H9 (cell line): Measurements from ENCODE around the gene SPATA6. TPM values are rescaled to one million over a fixed set of nuclear protein-coding genes. Genes with fewer than 3 reads are reported as not detected.
"Not testable (repeated sequence)": the region's sequence is repeated elsewhere in the genome, so short reads cannot be mapped to it uniquely, and the experiment has no call there.

ENCODE experiments used
- DNase-seq: peaks from one replicate; pipeline ENCODE4 v3.0.0-alpha.2; 2017
- H2AFZ ChIP-seq: one replicate; pipeline ENCODE4 v1.6.1; 2013; ENCODE audit warnings: mild to moderate bottlenecking, low read length, control low read depth, moderate library complexity
- H2AK5ac ChIP-seq: 2 replicates; pipeline ENCODE4 v1.6.1; 2013; ENCODE audit warnings: low read length, control low read depth, mixed read lengths; ENCODE audit not compliant: insufficient read length
- H2BK120ac ChIP-seq: one replicate; pipeline ENCODE4 v1.6.1; 2013; ENCODE audit warnings: low read depth, mild to moderate bottlenecking, low read length, control low read depth, inconsistent platforms; ENCODE audit not compliant: poor library complexity, severe bottlenecking
- H2BK12ac ChIP-seq: 2 replicates; pipeline ENCODE4 v1.6.1; 2013; ENCODE audit warnings: low read length, control low read depth, mixed read lengths, low read depth; ENCODE audit not compliant: insufficient read length
- H2BK15ac ChIP-seq: 2 replicates; pipeline ENCODE4 v1.6.1; 2013; ENCODE audit warnings: low read depth, low read length, control low read depth
- H2BK20ac ChIP-seq: one replicate; pipeline ENCODE4 v1.6.1; 2013; ENCODE audit warnings: low read depth, mild to moderate bottlenecking, low read length, control low read depth, inconsistent platforms; ENCODE audit not compliant: poor library complexity, severe bottlenecking
- H2BK5ac ChIP-seq: 2 replicates; pipeline ENCODE4 v1.6.1; 2013; ENCODE audit warnings: low read length, control low read depth, mixed read lengths; ENCODE audit not compliant: insufficient read length
- H3K14ac ChIP-seq: 2 replicates; pipeline ENCODE4 v1.6.1; 2013; ENCODE audit warnings: low read length, control low read depth; ENCODE audit not compliant: insufficient read depth
- H3K18ac ChIP-seq: 2 replicates; pipeline ENCODE4 v1.6.1; 2013; ENCODE audit warnings: low read depth, mild to moderate bottlenecking, mixed read lengths, low read length, control low read depth; ENCODE audit not compliant: insufficient read length
- H3K23ac ChIP-seq: 2 replicates; pipeline ENCODE4 v1.6.1; 2013; ENCODE audit warnings: low read length, control low read depth, mixed read lengths, low read depth; ENCODE audit not compliant: insufficient read length
- H3K23me2 ChIP-seq: 2 replicates; pipeline ENCODE4 v1.6.1; 2013; ENCODE audit warnings: low read depth, mild to moderate bottlenecking, mixed read lengths, low read length, control low read depth; ENCODE audit not compliant: insufficient read length, poor library complexity, severe bottlenecking
- H3K27ac ChIP-seq: 2 replicates; pipeline ENCODE4 v1.5.1; 2013; ENCODE audit warnings: low read length, control low read depth, mixed read lengths, low read depth; ENCODE audit not compliant: insufficient read length
- H3K27me3 ChIP-seq: 2 replicates; pipeline ENCODE4 v1.6.1; 2013; ENCODE audit warnings: low read length, control low read depth, inconsistent platforms; ENCODE audit not compliant: insufficient read depth
- H3K4ac ChIP-seq: 2 replicates; pipeline ENCODE4 v1.6.1; 2013; ENCODE audit warnings: low read depth, mild to moderate bottlenecking, control low read depth, inconsistent platforms, low read length, moderate library complexity
- H3K4me1 ChIP-seq: 2 replicates; pipeline ENCODE4 v1.6.1; 2013; ENCODE audit warnings: low read length, control low read depth, inconsistent platforms; ENCODE audit not compliant: insufficient read depth
- H3K4me2 ChIP-seq: 2 replicates; pipeline ENCODE4 v1.6.1; 2013; ENCODE audit warnings: low read length, control low read depth, mixed read lengths; ENCODE audit not compliant: insufficient read length, insufficient read depth
- H3K56ac ChIP-seq: 2 replicates; pipeline ENCODE4 v1.6.1; 2013; ENCODE audit warnings: low read depth, mild to moderate bottlenecking, mixed read lengths, low read length, control low read depth; ENCODE audit not compliant: insufficient read length
- H3K79me1 ChIP-seq: 2 replicates; pipeline ENCODE4 v1.6.1; 2013; ENCODE audit warnings: low read depth, mild to moderate bottlenecking, moderate library complexity, low read length, control low read depth, inconsistent platforms; ENCODE audit not compliant: insufficient read depth, poor library complexity, severe bottlenecking
- H3K79me2 ChIP-seq: 2 replicates; pipeline ENCODE4 v1.6.1; 2013; ENCODE audit warnings: low read length, control low read depth, inconsistent platforms; ENCODE audit not compliant: insufficient read depth
- H3K9ac ChIP-seq: 2 replicates; pipeline ENCODE4 v1.6.1; 2013; ENCODE audit warnings: low read length, control low read depth, mixed read lengths; ENCODE audit not compliant: insufficient read length; ENCODE audit errors: extremely low read depth
- H3K9me3 ChIP-seq: one replicate; pipeline ENCODE4 v1.6.1; 2013; ENCODE audit warnings: low read depth, low read length, inconsistent platforms; ENCODE audit not compliant: control insufficient read depth
- H3T11ph ChIP-seq: one replicate; pipeline ENCODE4 v1.6.1; 2013; ENCODE audit warnings: mild to moderate bottlenecking, low read length, control low read depth, inconsistent platforms
- H4K20me1 ChIP-seq: one replicate; pipeline ENCODE4 v1.6.1; 2013; ENCODE audit not compliant: control insufficient read depth, insufficient read length, insufficient read depth
- H4K5ac ChIP-seq: 2 replicates; pipeline ENCODE4 v1.6.1; 2013; ENCODE audit warnings: low read depth, mild to moderate bottlenecking, mixed read lengths, low read length, control low read depth; ENCODE audit not compliant: insufficient read length
- H4K8ac ChIP-seq: replicated peaks from 2 replicates; pipeline ENCODE4 v1.6.1; 2013; ENCODE audit warnings: low read length, control low read depth, mixed read lengths, low read depth; ENCODE audit not compliant: insufficient read length
- H4K91ac ChIP-seq: 2 replicates; pipeline ENCODE4 v1.6.1; 2013; ENCODE audit warnings: low read depth, mild to moderate bottlenecking, moderate library complexity, mixed read lengths, low read length, control low read depth; ENCODE audit not compliant: insufficient read length
- H3K27ac Mint-ChIP-seq, 3 experiments: 2 replicates in 2 of 3; 3 replicates in 1 of 3; pipeline ENCODE4 v1.8.0; 2020 to 2021; ENCODE audit warnings: mixed read lengths in 3 of 3, mild to moderate bottlenecking in 1 of 3, moderate library complexity in 1 of 3
- H3K27me3 Mint-ChIP-seq: 2 replicates; pipeline ENCODE4 v1.8.0; 2021; ENCODE audit warnings: low read depth, mild to moderate bottlenecking, moderate library complexity, mixed read lengths
- H3K36me3 Mint-ChIP-seq, 3 experiments: 2 replicates in 2 of 3; 3 replicates in 1 of 3; pipeline ENCODE4 v1.8.0; 2020 to 2021; ENCODE audit warnings: low read depth in 3 of 3, mixed read lengths in 3 of 3; ENCODE audit not compliant: insufficient read depth in 1 of 3
- H3K4me1 Mint-ChIP-seq, 2 experiments: 2 replicates each; pipeline ENCODE4 v1.8.0; 2020; ENCODE audit warnings: mixed read lengths in 2 of 2
- H3K4me3 Mint-ChIP-seq, 2 experiments: 2 replicates in 1 of 2; 3 replicates in 1 of 2; pipeline ENCODE4 v1.8.0; 2020 to 2021; ENCODE audit warnings: mild to moderate bottlenecking in 2 of 2, mixed read lengths in 2 of 2, moderate library complexity in 1 of 2
- H3K9me3 Mint-ChIP-seq, 2 experiments: 2 replicates in 1 of 2; 3 replicates in 1 of 2; pipeline ENCODE4 v1.8.0; 2020; ENCODE audit warnings: mild to moderate bottlenecking in 2 of 2, mixed read lengths in 2 of 2, moderate library complexity in 1 of 2
- WGBS: extraction: QIAGEN DNeasy Blood & Tissue Kit; methylation state at CpG from one replicate; pipeline ENCODE4 v1.1.7; 2013; ENCODE audit warnings: missing lambda C conversion rate, low lambda C conversion rate, mixed read lengths; ENCODE audit not compliant: insufficient read length; ENCODE audit errors: extremely low coverage; 5-methylcytosine and 5-hydroxymethylcytosine counted together
- total RNA-seq: library from RNA; stranded (reverse); gene quantifications from 2 replicates; pipeline ENCODE4 v1.2.1, GENCODE V29; 2021

The SPATA6 gene
- total RNA-seq, 1 experiment from 2014 or later: 8.0 TPM

DNA sequence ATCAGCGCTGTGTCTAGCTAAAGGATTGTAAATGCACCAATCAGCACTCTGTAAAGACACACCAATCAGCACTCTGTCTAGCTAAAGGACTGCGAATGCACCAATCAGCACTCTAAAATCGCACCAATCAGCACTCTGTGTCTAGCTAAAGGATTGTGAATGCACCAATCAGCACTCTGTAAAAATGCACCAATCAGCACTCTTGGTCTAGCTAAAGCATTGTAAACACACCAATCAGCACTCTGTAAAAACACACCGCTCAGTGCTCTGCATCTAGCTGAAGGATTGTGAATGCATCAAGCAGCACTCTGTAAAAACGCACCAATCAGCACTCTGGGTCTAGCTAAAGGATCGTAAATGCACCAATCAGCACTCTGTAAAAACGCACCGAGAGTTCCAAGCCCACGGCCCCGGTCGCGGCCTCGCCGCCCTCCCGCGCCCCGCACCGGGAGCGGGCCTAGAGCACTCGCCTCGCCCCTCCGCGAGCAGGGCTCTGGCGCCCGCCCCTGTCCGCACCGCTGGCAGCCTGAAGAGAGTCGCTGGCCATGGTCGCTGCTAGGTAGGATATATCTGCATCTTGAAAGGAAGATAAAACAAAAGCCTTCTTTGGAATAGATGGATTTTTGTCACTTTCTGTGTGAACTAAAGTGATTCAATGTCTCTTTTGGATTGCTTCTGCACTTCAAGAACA lies 36.5 kb downstream of the SPATA6 start:
- H2AFZ ChIP-seq, H4K5ac ChIP-seq, H3K14ac ChIP-seq, H4K8ac ChIP-seq, H3K4ac ChIP-seq, H3T11ph ChIP-seq, H3K27me3 ChIP-seq, H3K4me3 Mint-ChIP-seq, H3K27me3 Mint-ChIP-seq, H3K23me2 ChIP-seq, H2BK12ac ChIP-seq, H4K91ac ChIP-seq, H3K18ac ChIP-seq, H3K23ac ChIP-seq, H3K4me1 ChIP-seq, H3K56ac ChIP-seq, H4K20me1 ChIP-seq, H2BK5ac ChIP-seq, H2AK5ac ChIP-seq, H2BK120ac ChIP-seq, H3K79me2 ChIP-seq, H3K79me1 ChIP-seq, H3K9me3 Mint-ChIP-seq, H3K4me2 ChIP-seq, H3K4me1 Mint-ChIP-seq, H3K27ac ChIP-seq, H3K27ac Mint-ChIP-seq, H3K9ac ChIP-seq, H2BK20ac ChIP-seq, H3K9me3 ChIP-seq, H2BK15ac ChIP-seq, DNase-seq: not testable (repeated sequence)
- peaks cover 18 to 26% (median 19%) of the 10 kb centered on the region in 3 experiments for H3K36me3 Mint-ChIP-seq
- WGBS: no CpG with 5 or more reads among the region's 29 CpGs
